Progenitor cell of endocrine pancreas (in vitro differentiated cells): ENCODE data around the gene PORCN. TPM values are rescaled to one million over a fixed set of nuclear protein-coding genes. Genes with fewer than 3 reads are reported as not detected.

Source experiments
- DNase-seq: peaks from one replicate; pipeline ENCODE4 v3.0.0; 2021; ENCODE audit warnings: low spot score; ENCODE audit not compliant: unreplicated experiment
- H3K27ac Mint-ChIP-seq: 2 replicates; pipeline ENCODE4 v1.8.0; 2021; ENCODE audit warnings: mild to moderate bottlenecking, moderate library complexity, mixed read lengths
- H3K27me3 Mint-ChIP-seq: 2 replicates; pipeline ENCODE4 v1.8.0; 2021; ENCODE audit warnings: mixed read lengths
- H3K36me3 Mint-ChIP-seq: 2 replicates; pipeline ENCODE4 v1.8.0; 2022; ENCODE audit warnings: mixed read lengths; ENCODE audit not compliant: insufficient read depth
- H3K4me1 Mint-ChIP-seq: 2 replicates; pipeline ENCODE4 v1.8.0; 2021; ENCODE audit warnings: low read depth, mixed read lengths
- H3K4me3 Mint-ChIP-seq: 2 replicates; pipeline ENCODE4 v1.8.0; 2021; ENCODE audit warnings: low read depth, mild to moderate bottlenecking, moderate library complexity, mixed read lengths
- H3K9me3 Mint-ChIP-seq: 2 replicates; pipeline ENCODE4 v1.8.0; 2021; ENCODE audit warnings: low read depth, mixed read lengths
- total RNA-seq: library from RNA; stranded (reverse); gene quantifications from 2 replicates; pipeline ENCODE4 v1.2.1, GENCODE V29; 2021
- TF ChIP-seq, protein P1 (sequence below): fragments of 200-600 bp; sonication (generic); IDR thresholded peaks from one replicate; pipeline ENCODE4 v1.5.0; 2021; ENCODE audit warnings: antibody characterized with exemption, mild to moderate bottlenecking; ENCODE audit not compliant: unreplicated experiment

Gene PORCN
- total RNA-seq, 1 donor from 2014 or later = 6.5 TPM

DNA sequence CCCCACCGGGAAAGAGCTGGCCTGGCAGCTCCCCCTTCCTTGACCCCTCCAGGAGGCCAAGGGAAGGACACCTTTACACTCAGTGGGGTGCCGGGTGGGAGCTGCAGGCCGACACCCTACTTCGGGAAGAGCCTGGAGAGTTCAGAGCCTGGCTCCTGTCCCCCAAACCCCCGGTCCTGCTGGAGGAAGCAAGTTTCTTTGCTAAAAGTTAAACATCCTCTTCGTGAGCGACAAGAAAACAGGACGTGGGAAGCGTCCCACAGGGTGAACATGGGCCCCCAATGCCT is 35.1 kb upstream of the PORCN start:
- peaks cover 18% of the 10 kb centered on the region for H3K4me1 Mint-ChIP-seq
- TF ChIP-seq, protein P1, sequence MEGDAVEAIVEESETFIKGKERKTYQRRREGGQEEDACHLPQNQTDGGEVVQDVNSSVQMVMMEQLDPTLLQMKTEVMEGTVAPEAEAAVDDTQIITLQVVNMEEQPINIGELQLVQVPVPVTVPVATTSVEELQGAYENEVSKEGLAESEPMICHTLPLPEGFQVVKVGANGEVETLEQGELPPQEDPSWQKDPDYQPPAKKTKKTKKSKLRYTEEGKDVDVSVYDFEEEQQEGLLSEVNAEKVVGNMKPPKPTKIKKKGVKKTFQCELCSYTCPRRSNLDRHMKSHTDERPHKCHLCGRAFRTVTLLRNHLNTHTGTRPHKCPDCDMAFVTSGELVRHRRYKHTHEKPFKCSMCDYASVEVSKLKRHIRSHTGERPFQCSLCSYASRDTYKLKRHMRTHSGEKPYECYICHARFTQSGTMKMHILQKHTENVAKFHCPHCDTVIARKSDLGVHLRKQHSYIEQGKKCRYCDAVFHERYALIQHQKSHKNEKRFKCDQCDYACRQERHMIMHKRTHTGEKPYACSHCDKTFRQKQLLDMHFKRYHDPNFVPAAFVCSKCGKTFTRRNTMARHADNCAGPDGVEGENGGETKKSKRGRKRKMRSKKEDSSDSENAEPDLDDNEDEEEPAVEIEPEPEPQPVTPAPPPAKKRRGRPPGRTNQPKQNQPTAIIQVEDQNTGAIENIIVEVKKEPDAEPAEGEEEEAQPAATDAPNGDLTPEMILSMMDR = no peak
- peaks cover 27% of the 10 kb centered on the region for H3K9me3 Mint-ChIP-seq
- H3K27ac Mint-ChIP-seq = no peak overlapping the region
- H3K4me3 Mint-ChIP-seq = no peak overlapping the region
- DNase-seq = no peak
- H3K36me3 Mint-ChIP-seq = peaks cover 3% of the 10 kb centered on the region
- H3K27me3 Mint-ChIP-seq = peaks cover 13% of the 10 kb centered on the region

DNA sequence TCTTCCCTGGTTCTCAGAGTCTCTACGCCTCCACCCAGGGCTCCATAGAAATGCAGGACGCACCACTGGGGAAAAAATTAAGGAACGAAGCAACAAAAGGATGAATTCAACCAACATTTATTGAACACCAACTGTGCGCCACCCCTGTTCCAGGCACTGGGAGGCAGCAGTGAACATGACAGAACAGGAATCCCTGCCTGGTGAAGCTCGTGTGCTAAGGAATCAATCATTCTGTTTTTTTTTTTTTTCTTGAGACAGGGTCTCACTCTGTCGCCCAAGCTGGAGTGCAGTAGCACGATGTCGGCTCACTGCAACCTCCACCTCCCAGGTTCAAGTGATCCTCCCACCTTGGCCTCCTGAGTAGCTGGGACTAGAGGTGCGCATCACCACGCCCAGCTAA is 34.7 kb upstream of the PORCN start:
- TF ChIP-seq, protein P1 = peak; percentile 10

DNA sequence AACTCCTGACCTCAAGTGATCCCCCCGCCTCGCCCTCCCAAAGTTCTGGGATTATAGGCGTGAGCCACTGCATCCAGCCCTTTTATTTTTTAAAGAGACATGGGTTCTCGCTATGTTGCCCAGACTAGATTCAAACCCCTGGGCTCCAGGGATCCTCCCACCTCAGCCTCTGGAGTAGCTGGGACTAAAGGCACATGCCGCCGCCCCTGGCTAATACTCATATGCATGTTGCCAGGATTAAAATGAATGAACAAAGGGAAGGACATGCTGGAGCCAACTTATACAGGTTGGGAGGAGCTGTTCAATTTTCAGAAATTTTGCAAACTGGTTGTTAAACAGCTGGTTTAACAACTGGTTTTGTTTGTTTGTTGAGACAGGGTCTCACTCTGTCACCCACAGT is 34.2 kb upstream of the PORCN start:
- Mint-ChIP-seq H3K4me3 (peak overlapping the region; percentile 91), H3K27ac (peak overlapping the region; percentile 25), H3K36me3 (peaks cover 5% of the 10 kb centered on the region), H3K9me3 (peaks cover 27% of the 10 kb centered on the region), H3K4me1 (peaks cover 19% of the 10 kb centered on the region), H3K27me3 (peaks cover 4% of the 10 kb centered on the region)
- TF ChIP-seq, protein P1 = no peak
- DNase-seq = no peak

More for the DNA sequence above, 34.7 kb upstream of the PORCN start:
- Mint-ChIP-seq H3K4me1 (peaks cover 18% of the 10 kb centered on the region), H3K4me3 (peak overlapping the region; percentile 51), H3K27me3 (peaks cover 8% of the 10 kb centered on the region), H3K9me3 (peaks cover 28% of the 10 kb centered on the region), H3K36me3 (peaks cover 4% of the 10 kb centered on the region), H3K27ac (peak overlapping the region; percentile 63)
- no peak for DNase-seq

DNA sequence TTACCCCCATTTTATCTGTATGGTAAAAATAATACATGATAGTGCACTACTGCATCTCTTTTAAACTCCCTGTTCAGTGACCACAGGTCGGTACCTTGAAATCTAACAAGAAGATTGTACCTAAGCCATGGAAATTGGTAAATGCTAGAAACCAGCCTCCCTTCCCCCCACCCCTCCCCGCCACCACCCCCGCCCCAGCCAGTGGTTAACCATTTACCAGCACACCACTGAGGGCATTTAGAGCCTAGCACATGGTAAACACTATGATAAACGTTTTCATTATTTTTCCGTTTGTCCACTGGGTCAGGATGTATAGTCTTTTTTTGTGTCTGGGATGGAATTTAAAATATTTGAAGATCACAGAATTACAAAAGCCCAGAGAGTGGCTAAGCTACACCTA is 33.5 kb upstream of the PORCN start:
- Mint-ChIP-seq H3K4me3 (peak overlapping the region; percentile 91), H3K4me1 (peaks cover 19% of the 10 kb centered on the region), H3K36me3 (peaks cover 5% of the 10 kb centered on the region), H3K27ac (peak overlapping the region; percentile 93), H3K27me3 (no peaks in the 10 kb centered on the region), H3K9me3 (peaks cover 28% of the 10 kb centered on the region)
- TF ChIP-seq, protein P1 = no peak
- no peak for DNase-seq

DNA sequence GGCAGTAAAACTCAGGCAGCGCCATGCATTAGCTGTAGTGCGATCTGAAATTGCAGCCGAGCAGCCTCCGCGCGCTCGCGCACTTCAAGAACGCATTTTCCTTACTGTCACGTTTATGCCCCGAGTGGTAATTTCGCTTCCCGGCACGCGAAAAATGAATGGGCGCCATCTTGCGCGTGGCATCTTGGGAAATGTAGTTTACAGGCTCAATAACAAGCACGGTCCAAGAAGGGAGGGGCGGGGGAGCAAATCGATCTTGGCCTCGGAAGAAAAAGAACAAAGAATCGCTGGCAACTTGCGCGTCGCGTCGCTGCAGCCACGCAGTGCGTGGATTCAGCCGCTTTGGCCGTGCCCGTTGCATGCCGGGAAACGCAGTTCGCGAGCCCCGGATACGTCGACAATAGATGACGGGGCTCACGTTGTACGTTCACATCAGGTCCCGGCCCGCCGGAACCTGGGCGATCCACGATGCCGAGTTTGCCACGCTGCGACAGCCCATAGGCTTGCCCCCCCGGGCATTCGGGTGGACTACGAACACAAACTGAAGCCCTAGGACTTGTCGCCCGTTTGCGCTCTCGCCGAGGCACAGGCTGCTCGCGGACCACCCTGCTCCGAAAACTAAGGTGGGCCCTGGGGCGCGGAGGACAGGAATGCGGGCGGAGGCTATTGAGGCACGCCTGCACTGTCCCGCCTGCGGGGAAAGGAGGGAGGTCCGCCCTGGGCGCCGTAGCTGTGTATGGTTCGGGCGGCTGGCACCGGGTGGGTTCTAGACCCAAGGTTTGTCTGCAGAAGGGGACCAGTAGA is 32.8 kb upstream of the PORCN start, which contains the start of gene FTSJ1:
TSS of gene FTSJ1 (plus strand) at position 426 of the 804 bp plus-strand sequence. CDS start 1,849 bp downstream, outside the sequence.
- peak; percentile 57 for DNase-seq
- TF ChIP-seq, protein P1 = no peak
- Mint-ChIP-seq H3K4me3 (peak within 1 kb of the TSS; percentile 91), H3K27me3 (no peaks in the 10 kb centered on the region), H3K27ac (peak within 1 kb of the TSS; percentile 93), H3K4me1 (peaks cover 19% of the 10 kb centered on the region), H3K9me3 (peaks cover 32% of the 10 kb centered on the region), H3K36me3 (peaks cover 7% of the 10 kb centered on the region)
